ENCODE results near the gene CCDC144A.
"Not testable (repeated sequence)": the region's sequence is repeated elsewhere in the genome, so short reads cannot be mapped to it uniquely, and the experiment has no call there.

The CCDC144A gene

DNA sequence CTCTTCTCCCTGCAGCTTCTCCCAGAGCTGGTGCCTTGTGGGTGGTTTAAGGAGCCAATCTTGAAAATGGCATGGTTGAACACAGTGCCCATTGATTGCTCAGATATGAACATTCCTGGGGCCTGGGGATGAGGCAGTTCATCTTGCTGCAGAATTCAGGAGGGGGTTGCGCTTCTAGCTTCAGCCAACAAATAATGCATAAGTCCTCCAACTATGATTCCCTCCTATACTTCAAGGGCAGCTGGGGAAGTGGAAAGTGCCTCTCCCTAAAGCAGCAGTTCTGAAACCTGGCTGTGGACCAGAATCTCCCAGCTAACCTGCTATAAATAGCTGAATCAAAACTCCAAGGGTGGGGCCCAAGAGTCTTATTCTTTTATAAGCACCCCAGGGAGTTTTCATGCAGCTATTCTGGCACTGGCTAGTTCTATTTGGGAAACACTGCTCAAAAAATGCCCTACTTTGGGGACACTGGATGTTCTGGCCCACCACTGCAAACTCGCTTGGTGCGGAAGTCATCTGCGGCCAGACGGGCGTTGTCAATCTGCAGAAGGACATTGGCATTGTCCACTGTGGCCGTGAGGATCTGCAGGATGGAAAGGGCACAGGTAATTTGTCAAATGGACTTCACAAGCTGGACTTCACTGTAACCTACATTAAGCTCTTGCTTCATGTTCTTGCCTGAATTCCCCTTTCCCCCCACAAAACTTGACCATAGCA is 130.3 kb downstream of the CCDC144A start:
- DNase-seq (ENCODE audit: low spot score): no peak

DNA sequence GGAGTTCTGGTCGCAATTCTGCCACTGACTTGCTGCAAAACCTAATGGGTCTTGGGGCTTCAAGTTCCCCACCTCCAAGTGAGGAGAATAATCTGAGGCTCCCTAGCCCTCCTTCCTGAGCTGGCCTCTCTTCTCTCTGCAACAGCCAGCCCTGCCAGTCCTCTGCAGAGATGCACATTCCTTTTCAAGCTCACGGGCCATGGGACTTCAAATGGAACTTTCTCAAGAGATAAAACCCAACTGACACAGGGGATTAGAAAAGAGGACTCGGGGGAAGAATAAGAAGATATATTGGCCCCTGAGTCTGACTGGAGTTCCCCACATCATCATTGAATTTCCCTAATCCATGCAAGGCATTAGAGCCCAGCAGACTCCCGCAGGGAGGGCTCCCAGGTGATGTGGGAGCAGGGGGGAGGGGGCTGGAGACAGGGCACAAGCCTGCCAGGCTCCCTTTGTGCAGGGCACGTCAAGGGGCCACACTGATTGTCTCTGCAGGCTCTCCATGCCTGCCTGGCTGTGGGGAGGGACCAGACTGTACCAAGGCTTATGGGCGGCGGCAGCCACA is 131.0 kb downstream of the CCDC144A start:
- no peak for DNase-seq (ENCODE audit: low spot score)

DNA sequence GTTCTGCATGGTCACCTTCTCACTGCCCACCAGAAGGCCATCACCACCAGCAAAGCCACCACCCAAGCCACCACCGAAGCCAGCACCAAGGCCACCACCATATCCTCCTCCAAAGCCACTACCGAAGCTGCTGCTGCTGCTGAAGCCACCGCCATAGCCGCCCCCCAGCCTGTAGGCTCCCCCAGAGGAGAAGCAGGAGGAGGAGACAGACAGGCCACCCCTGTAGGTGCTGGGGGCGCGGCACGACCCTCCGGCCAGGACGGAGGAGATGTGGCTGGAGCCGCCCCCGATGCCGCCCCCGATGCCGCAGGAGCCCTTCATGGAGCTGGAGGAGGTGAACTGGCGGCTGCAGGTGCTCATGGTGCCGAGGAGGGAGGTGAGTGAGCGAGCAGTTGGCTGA is 132.1 kb downstream of the CCDC144A start:
- not testable (repeated sequence) for DNase-seq (ENCODE audit: low spot score)

DNA sequence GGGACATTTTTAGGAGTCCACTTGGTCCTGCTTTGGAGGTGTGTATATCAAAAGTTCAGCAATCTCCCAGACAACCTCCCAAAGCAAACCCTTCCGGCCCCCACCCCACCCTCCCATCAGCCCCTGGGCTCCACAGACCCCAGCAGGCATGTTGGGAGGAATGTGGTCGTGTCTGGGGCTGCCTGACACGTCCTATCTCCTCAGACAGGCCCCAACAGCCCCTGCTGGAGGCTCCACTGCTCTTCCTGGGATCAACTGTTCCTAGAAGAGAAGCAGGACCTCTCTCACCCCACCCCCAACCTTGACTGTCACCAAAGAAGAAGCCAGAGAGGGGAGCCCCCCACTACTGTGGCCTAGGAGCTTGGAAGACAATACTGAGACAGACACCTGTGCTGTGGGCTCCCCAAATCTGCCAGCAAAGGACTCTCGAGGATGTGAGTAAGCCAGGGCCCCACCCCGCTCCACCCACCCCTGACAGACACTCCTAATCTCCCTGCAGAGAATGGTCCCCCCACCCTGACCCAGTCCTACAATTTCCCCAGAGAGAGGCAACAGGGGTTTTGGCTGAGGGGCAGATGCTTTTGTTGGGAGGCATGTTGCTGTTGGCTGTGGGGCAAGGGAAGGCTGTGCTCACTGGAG is 133.8 kb downstream of the CCDC144A start:
- DNase-seq (ENCODE audit: low spot score): not testable (repeated sequence)
